G401 (cell line): ENCODE data around the gene PLEKHA7. TPM values are rescaled to one million over a fixed set of nuclear protein-coding genes. Genes with fewer than 3 reads are reported as not detected.
"Not testable (repeated sequence)": the region's sequence is repeated elsewhere in the genome, so short reads cannot be mapped to it uniquely, and the experiment has no call there.

Experiments used
- DNase-seq: peaks from one replicate; pipeline ENCODE4 v3.0.0-alpha.2; 2015; ENCODE audit warnings: low spot score
- in situ Hi-C: cut with HindIII; loops from 2 replicates; pipeline ENCODE4 v1.10.0; 2016; ENCODE audit warnings: low sequenced_read_pairs, mixed read lengths
- total RNA-seq: library from RNA; depleted of rRNA; stranded (reverse); fragments of >200 nt; shearing (Covaris generic); gene quantifications from 2 replicates; pipeline ENCODE4 v1.2.3, GENCODE V29; 2014

Gene PLEKHA7
- total RNA-seq, 1 experiment from 2014 or later = 0.03 TPM

- DNase-seq, in situ Hi-C loops: not testable (repeated sequence)
These were observed 149.8 kb downstream of the PLEKHA7 start for GRCh38 chr11:16864428-16864827.

DNA sequence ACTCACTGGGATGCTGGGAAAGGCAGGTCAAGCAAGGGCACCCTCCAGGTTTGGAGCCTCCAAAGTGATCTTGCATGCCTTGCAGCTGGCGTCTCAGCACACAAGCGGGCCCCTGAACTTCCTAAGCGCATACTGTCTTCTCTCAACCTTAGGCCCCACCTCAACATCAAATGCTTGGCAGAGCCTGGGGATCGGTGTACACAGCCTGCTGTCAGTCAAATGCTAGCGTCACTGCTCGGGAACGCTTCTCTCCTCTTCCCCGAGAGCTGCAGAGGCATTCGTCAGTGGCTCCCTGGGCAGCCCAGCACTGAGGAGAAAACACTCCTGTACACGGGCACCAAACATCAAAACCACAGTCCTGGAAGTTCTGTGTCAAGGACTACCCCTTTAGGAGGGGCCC is 150.8 kb downstream of the PLEKHA7 start:
- in situ Hi-C loops = no loop called here
- no peak for DNase-seq

DNA sequence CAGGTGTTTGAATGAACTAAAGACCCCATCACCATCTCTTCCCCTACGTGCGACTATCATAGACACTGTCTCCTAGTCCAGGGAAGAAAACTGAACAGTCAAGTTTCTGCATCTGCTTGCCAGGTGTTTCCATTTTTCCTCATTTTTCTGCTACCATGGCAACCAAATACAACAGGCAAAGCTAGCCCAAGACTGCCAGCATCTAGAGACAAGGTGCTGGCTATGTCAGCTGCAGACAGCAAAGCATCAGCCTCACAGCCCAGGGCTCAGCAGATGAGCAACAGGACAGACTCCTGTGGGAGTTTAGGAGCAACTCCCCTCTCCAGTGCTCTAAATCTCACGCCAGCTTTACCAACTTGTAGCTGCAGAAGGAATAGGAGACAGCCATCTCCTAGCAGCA is 151.5 kb downstream of the PLEKHA7 start:
- no peak for DNase-seq
- in situ Hi-C loops = no loop called here

DNA sequence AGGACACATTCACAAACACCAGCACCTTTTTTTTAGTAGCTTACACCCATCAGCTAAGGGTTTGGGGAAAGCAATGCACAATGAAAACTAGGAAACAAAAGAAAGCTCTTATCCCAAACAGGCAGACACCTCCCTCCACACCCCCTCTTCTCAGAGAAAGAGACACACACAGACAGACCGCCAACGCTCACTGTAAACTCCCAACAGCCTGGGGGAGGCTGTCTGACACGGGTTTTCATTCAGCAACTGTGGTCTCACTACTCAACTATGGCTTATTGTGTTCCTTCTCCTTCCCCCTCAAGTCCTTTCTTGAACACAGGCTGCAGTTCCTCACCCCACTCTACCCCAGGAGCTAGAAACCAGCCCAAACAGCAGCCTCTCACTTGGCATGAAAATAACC is 152.4 kb downstream of the PLEKHA7 start:
- in situ Hi-C loops = no loop called here
- DNase-seq = no peak

DNA sequence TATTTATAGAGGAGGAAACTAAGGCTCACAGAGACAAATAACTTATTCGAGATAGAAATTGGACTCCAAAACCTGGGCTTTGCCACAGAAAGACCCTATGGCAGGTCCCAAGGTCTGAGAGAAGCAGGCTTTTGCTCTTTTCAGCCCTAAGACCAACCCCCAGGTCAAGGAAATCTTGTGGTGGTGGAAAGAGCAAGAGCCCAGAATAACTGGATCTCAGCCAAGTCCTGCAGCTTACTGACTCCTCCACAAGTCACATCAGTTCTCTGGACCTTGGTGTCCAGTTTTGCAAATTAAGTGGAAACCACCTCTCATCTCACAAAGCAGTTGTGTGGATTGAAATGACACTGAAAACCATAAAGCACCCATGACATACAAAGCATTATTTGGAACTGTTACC is 153.6 kb downstream of the PLEKHA7 start:
- peak; percentile 14 for DNase-seq
- in situ Hi-C loops = no loop called here

DNA sequence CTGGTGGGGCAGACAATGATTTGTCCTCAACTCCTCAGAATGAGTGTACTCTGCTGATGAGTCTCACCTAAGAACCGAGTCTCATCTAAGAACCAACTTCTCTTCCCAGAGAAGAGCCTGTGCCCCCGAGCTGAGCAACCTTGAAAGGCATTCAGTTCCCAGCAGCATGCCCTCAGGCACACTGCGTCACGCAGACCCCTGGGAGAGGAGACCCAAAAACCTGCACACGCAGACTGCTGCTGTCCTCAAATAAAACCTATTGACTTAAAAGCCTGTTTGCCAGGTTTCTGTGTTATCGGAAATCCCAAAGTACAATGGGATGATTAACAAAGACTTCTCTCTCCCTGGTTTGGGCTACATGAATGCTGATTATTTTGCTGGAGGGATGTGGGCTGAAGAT is 154.6 kb downstream of the PLEKHA7 start:
- no peak for DNase-seq
- in situ Hi-C loops = no loop called here

- DNase-seq = peak; percentile 85
- in situ Hi-C loops = no loop called here
These were observed 157.0 kb downstream of the PLEKHA7 start for GRCh38 chr11:16857186-16857585.

DNA sequence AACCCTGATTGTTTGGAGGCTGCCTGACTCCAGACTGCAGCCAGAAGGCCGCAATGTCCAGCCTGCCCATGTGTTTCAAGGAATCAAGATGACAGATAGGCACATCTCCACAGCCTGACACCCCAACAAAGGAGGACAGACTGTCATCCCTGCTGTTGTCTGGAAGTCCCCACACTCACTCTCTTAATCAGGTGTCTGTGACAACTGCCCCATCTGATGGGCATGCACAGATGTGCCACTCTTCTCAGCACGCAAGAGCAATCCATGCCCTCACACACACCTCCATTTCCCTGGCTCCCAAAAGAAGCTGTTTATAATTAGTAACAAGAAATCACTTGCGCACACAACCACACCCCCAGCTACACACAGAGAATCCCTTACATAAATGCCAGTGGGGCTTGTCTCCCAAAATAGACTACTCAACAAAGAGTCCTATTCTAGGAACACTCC is 158.2 kb downstream of the PLEKHA7 start:
- DNase-seq = no peak
- in situ Hi-C loops = no loop called here

DNA sequence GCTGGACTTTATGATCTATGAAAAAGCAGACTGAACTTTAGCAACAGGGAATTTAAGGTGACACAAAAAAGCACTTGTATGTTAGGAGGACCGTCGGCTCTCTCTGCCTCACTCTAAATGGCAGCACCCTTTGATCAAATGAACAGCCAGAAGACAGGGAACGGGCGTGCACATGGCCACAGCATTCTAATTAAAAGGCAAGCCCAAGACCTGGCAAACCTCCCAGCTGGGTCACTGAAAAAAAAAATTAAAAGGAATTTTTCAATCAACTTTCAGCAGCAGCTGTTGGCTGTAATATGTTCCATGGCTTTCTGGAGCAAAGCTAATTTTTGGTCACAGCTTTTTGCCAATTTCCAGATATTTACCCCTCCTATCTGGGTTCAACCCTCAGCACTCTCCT is 159.2 kb downstream of the PLEKHA7 start:
- DNase-seq = no peak

GRCh38 chr11:16853859-16854258 is 160.4 kb downstream of the PLEKHA7 start:
- no peak for DNase-seq
- in situ Hi-C loops = no loop called here

More for the DNA sequence above, 159.2 kb downstream of the PLEKHA7 start:
- in situ Hi-C loops = no loop called here

GRCh38 chr11:16853266-16853665 is 160.9 kb downstream of the PLEKHA7 start:
- no peak for DNase-seq
- in situ Hi-C loops = no loop called here

GRCh38 chr11:16846305-16846704 is 167.9 kb downstream of the PLEKHA7 start:
- no peak for DNase-seq
- in situ Hi-C loops = no loop called here

GRCh38 chr11:16844268-16844771 is 169.9 kb downstream of the PLEKHA7 start:
- in situ Hi-C loops = no loop called here
- no peak for DNase-seq

DNA sequence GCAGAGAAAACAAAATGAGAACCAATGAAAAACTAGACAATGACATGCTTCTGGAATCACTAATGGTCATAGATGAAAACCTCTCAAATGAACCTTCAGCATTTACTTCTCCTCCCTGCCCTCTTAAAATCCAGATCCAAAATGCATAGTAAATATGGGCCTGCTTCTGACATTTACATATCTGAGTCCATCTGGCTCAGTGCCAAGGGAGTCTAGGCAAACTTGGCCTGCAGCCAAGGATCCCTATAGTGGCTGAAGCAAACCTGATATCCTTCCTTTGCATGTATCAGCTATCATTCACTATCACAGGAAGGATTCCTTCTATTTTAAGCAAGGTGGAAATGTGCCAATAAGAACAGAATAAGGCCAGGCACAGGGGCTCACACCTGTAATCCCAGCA is 170.9 kb downstream of the PLEKHA7 start:
- DNase-seq = no peak

GRCh38 chr11:16841984-16842383 is 172.2 kb downstream of the PLEKHA7 start:
- in situ Hi-C loops = no loop called here
- no peak for DNase-seq

More for the DNA sequence above, 170.9 kb downstream of the PLEKHA7 start:
- in situ Hi-C loops = no loop called here

- in situ Hi-C loops = no loop called here
- no peak for DNase-seq
These were observed 172.7 kb downstream of the PLEKHA7 start for GRCh38 chr11:16841481-16841880.

DNA sequence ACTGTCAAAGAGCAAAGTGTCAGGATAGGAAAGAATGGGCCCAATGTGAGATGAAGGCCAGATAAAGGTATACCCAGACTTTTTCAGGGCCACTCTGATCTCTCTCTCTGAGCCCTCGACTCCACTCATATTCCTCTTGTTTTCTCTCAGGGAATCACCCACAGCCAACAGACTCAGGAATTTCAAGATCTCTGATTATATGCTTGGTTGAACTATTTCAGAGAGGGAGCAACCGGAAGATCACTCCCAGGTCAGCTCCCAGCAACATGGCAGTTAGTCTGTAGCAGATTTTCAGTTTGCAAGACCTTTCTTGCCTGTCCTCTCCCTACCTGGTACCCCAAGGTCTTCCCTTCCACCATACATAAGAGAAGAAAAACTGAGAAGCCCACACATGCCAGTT is 173.3 kb downstream of the PLEKHA7 start:
- in situ Hi-C loops = no loop called here
- DNase-seq = no peak

DNA sequence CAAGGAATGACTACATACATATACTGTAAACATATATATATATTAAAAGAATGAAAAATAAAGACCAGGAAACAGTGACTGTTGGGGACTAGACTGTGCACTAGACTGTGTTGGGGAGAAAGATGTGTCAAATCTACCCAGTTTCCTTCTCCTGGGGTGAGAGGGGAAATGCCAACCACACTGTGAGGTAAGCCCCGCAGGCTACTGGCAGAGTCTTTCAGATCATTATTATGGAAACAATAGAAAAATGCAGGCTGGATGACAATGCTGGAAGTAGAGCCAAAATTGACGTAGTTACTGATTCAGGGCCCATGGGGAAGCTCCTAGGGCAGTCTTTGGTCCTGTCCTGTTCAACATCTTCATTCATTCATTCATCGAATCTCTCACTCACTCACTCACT is 174.4 kb downstream of the PLEKHA7 start:
- no peak for DNase-seq
- in situ Hi-C loops = no loop called here

DNA sequence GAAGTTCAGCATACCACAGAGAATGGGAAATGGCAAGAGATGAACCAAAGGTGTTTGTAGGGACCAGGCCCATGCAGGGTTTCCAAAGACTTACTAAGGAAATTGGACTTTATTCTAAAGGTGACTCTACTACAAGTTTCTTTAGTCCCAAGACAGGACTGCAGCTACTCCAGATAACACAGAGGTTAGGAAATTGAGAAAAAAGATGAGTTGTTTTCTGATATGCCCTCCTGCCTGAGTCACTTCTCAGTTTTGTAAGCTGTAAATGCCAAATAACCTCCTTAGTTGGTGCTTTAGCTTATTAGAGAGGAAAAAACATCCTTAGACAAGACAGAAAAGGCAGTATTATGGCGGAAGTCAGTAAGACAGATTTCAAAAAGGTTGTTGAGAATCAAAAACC is 179.8 kb downstream of the PLEKHA7 start:
- in situ Hi-C loops = no loop called here

DNA sequence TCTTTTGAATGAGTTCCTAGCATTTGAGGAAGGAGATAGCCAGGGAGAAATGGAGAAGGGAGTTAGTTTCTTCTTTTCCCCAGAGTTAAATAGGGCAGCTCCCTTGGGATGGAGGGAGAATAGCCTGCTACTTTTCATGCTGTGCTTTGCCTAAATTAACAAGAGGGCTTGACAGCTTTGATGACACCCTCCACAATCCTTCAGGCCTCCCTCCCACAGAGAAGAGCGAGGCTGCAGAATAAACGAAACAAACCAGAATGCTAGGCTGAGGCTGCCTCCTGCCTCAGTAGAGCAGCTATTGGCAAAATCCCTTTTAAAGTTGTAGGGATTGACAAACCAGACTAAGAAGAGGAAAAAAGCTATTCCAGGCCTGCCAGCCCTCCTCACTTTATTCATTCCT is 181.2 kb downstream of the PLEKHA7 start:
- in situ Hi-C loops = no loop called here

More for the DNA sequence above, 179.8 kb downstream of the PLEKHA7 start:
- DNase-seq = no peak

DNA sequence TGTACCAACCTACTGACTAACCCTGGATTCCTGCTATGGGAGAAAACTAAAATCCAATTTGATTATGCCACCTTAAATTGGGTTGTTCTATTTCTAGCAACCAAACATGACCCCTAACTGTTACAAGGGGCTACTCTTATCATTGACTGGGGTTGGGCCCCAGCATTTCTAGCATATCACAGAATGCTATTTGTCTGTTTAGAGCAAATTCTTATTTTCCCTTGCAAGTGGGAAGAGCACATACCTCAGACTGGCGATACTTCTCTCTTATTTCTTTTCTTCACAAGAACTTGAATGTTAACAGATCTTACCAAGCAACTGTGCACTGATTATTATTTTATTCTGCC is 182.0 kb downstream of the PLEKHA7 start:
- no peak for DNase-seq
- in situ Hi-C loops = no loop called here

More for the DNA sequence above, 181.2 kb downstream of the PLEKHA7 start:
- no peak for DNase-seq
